GM12878 (cell line): ENCODE measurements around the gene TIRAP. TPM values are rescaled to one million over a fixed set of nuclear protein-coding genes. Genes with fewer than 3 reads are reported as not detected.

Source experiments
- ATAC-seq: fragments of 200-7000 bp; cut with Tn5 transposase; 3 replicates; pipeline ENCODE4 v1.9.1; 2020; ENCODE audit warnings: mild to moderate bottlenecking, moderate library complexity
- BruUV-seq: library from RNA; stranded (reverse); fragments of 400-500 nt; replicated peaks from 2 replicates; lab custom pipeline; 2021; lab: Mats Ljungman, UMichigan
- CTCF ChIA-PET: fragments of 300-600 bp; sonication (Branson Sonifier 250); formaldehyde crosslinking; extraction: SDS; loops from one replicate; lab custom pipeline; 2021; ENCODE audit warnings: inconsistent platforms; lab: Yijun Ruan, JAX
- POLR2A ChIA-PET: fragments of 350-600 bp; formaldehyde crosslinking; extraction: SDS; loops from one replicate; lab custom pipeline; 2021; ENCODE audit warnings: inconsistent platforms; lab: Charles Lee
- RAD21 ChIA-PET: fragments of 300-600 bp; sonication (Branson Sonifier 250); formaldehyde crosslinking; loops from one replicate; lab custom pipeline; 2023; ENCODE audit warnings: antibody characterized with exemption; ENCODE audit not compliant: unreplicated experiment; lab: Charles Lee
- SMC1A ChIA-PET: fragments of 300-600 bp; sonication (Branson Sonifier 250); formaldehyde crosslinking; loops from one replicate; lab custom pipeline; 2023; ENCODE audit not compliant: unreplicated experiment, uncharacterized antibody; lab: Charles Lee
- DNase-seq: peaks from one replicate; pipeline ENCODE4 v3.0.0-alpha.2; 2011; ENCODE audit warnings: low read depth, low spot score
- FAIRE-seq: peaks from 3 replicates; lab custom pipeline; 2011; peaks lifted over from hg19 to GRCh38; lab: Jason Lieb, UNC
- H2AFZ ChIP-seq: 2 replicates; pipeline ENCODE4 v1.6.0; 2011; ENCODE audit warnings: low read depth, low read length, control low read depth; ENCODE audit not compliant: control insufficient read depth
- H3K27ac ChIP-seq: 2 replicates; pipeline ENCODE4 v1.5.1; 2011; ENCODE audit warnings: control low read depth; ENCODE audit not compliant: control insufficient read depth, insufficient read depth
- H3K27me3 ChIP-seq, 2 experiments: replicated peaks in 1 of 2; 2 replicates each; pipeline versions ENCODE4 v1.6.0 to v1.6.1; 2011; ENCODE audit warnings: low read length in 1 of 2; ENCODE audit not compliant: control insufficient read depth in 2 of 2, insufficient read depth in 2 of 2
- H3K36me3 ChIP-seq, 2 experiments: 2 replicates each; pipeline ENCODE4 v1.5.1; 2011; ENCODE audit warnings: low read length in 1 of 2; ENCODE audit not compliant: control insufficient read depth in 2 of 2, insufficient read depth in 2 of 2
- H3K4me1 ChIP-seq: 2 replicates; pipeline ENCODE4 v1.6.1; 2011; ENCODE audit warnings: mild to moderate bottlenecking, low read length, moderate library complexity, mixed read lengths; ENCODE audit not compliant: control insufficient read depth, insufficient read depth
- H3K4me2 ChIP-seq: 2 replicates; pipeline ENCODE4 v1.6.0; 2011; ENCODE audit warnings: control low read depth; ENCODE audit not compliant: control insufficient read depth, insufficient read depth
- H3K4me3 ChIP-seq: fragments of 200-600 bp; sonication (generic); 2 replicates; pipeline ENCODE4 v1.5.1; 2016
- H3K79me2 ChIP-seq: 2 replicates; pipeline ENCODE4 v1.6.0; 2011; ENCODE audit warnings: low read length; ENCODE audit not compliant: control insufficient read depth, insufficient read depth
- H3K9ac ChIP-seq: 2 replicates; pipeline ENCODE4 v1.8.0; 2011; ENCODE audit warnings: low read length, control low read depth, mixed read lengths; ENCODE audit not compliant: control insufficient read depth, insufficient read depth
- H3K9me3 ChIP-seq: replicated peaks from 3 replicates; pipeline ENCODE4 v1.5.1; 2011; ENCODE audit warnings: mild to moderate bottlenecking, low read length; ENCODE audit not compliant: control insufficient read depth, insufficient read depth
- H4K20me1 ChIP-seq: 2 replicates; pipeline ENCODE4 v1.6.0; 2011; ENCODE audit not compliant: control insufficient read depth, insufficient read depth
- BHLHE40 ChIP-seq, 2 experiments: fragments of 450-650 bp in 1 of 2; IDR thresholded peaks; 2 replicates each; pipeline ENCODE4 v1.6.1; 2011 to 2017; ENCODE audit warnings: low read depth in 2 of 2, borderline replicate concordance in 1 of 2, improper control_type of control experiment in 1 of 2, low read length in 1 of 2, mild to moderate bottlenecking in 1 of 2
- CBX5 ChIP-seq: sonication (generic); IDR thresholded peaks from 2 replicates; pipeline ENCODE4 v1.6.1; 2016; ENCODE audit warnings: low read depth, moderate library complexity, mild to moderate bottlenecking, inconsistent platforms
- DPF2 ChIP-seq: fragments of 450-650 bp; IDR thresholded peaks from 2 replicates; pipeline ENCODE4 v1.6.1; 2017; ENCODE audit warnings: mild to moderate bottlenecking
- FOXM1 ChIP-seq: IDR thresholded peaks from 2 replicates; pipeline ENCODE4 v1.6.1; 2012; ENCODE audit warnings: low read depth, mild to moderate bottlenecking, inconsistent platforms, low read length, moderate library complexity
- NFXL1 ChIP-seq: fragments of 450-650 bp; IDR thresholded peaks from 2 replicates; pipeline ENCODE4 v1.6.1; 2017; ENCODE audit warnings: antibody characterized with exemption, mild to moderate bottlenecking, borderline replicate concordance
- SMARCA5 ChIP-seq: fragments of 450-650 bp; IDR thresholded peaks from 2 replicates; pipeline ENCODE4 v1.6.1; 2017; ENCODE audit warnings: mild to moderate bottlenecking
- USF1 ChIP-seq: IDR thresholded peaks from 2 replicates; pipeline ENCODE4 v1.6.1; 2011; ENCODE audit warnings: borderline replicate concordance, low read depth, mild to moderate bottlenecking, moderate library complexity, mixed read lengths, low read length; ENCODE audit not compliant: insufficient read depth; ENCODE audit errors: extremely low read length
- ZBTB33 ChIP-seq: fragments of 450-650 bp; IDR thresholded peaks from 2 replicates; pipeline ENCODE4 v1.6.1; 2017; ENCODE audit warnings: mild to moderate bottlenecking
- WGBS: methylation state at CpG from one replicate; pipeline ENCODE4 v1.1.6; 2016; ENCODE audit warnings: low lambda C conversion rate; ENCODE audit not compliant: insufficient replicate concordance, insufficient coverage; ENCODE audit errors: missing lambda C conversion rate; 5-methylcytosine and 5-hydroxymethylcytosine counted together
- in situ Hi-C: fragments of 300-500 bp; cut with MboI; formaldehyde crosslinking; loops from 9 replicates; pipeline ENCODE4 v1.14.3; 2018; ENCODE audit warnings: mixed read lengths
- intact Hi-C: fragments of 100-400 bp; cut with micrococcal nuclease; formaldehyde crosslinking; loops from one replicate; pipeline ENCODE4 v1.14.2; 2022; ENCODE audit not compliant: unreplicated experiment
- polyA plus RNA-seq, 11 experiments: library from polyadenylated mRNA; depleted of rRNA in 4 of 11; unstranded in 6 of 11; stranded (reverse) in 5 of 11; fragments of >200 nt; fragmentation: Nextera tagmentation in 4 of 11; fragmentation: Illumina TruSeq in 1 of 11; extraction: Ambion mirVana in 4 of 11; extraction: Trizol in 1 of 11; gene quantifications; 1 replicate in 1 of 11; 2 replicates in 10 of 11; pipeline versions ENCODE4 v1.2.1 to v1.2.3, GENCODE V29; 2011 to 2016; ENCODE audit warnings: inconsistent platforms in 2 of 11, missing spikeins in 2 of 11, low read depth in 1 of 11
- total RNA-seq, 4 experiments: library from RNA; depleted of rRNA in 3 of 4; stranded (reverse); fragments of >200 nt in 3 of 4; fragmentation: Illumina TruSeq in 1 of 4; extraction: Trizol in 1 of 4; gene quantifications; 2 replicates each; pipeline versions ENCODE4 v1.2.1 to v1.2.3, GENCODE V29; 2013 to 2021

The TIRAP gene
- total and polyA plus RNA-seq, 10 of the 15 experiments (the other 5 are each of a cell fraction or from before 2014, with no cell fraction given): 0.76 to 9.9 (median 4.7) TPM

- H3K4me3 ChIP-seq: no peak overlapping the region
- CTCF ChIA-PET: no interaction called here
- FAIRE-seq (no peak), DNase-seq (no peak), ATAC-seq (no peak)
- RAD21 ChIA-PET: interaction anchor here (1.9 kb wide), 1 partner anchor 153 kb away, joined by 5 read pairs; no protein-coding TSS in a partner anchor
- 92% methylated on average over 20 of the region's 20 CpGs for WGBS
- TF ChIP-seq SMARCA5: no peak
- TF ChIP-seq ZBTB33: no peak
- no peak for TF ChIP-seq BHLHE40 (IDR thresholded peaks at IDR 0.05; ENCODE audit: borderline replicate concordance in 1 of 2, low read depth in 2 of 2, low read length in 1 of 2)
- no peak overlapping the region for H3K9ac ChIP-seq
- no peak overlapping the region for H3K27ac ChIP-seq
- no peaks in the 10 kb centered on the region for H3K27me3 ChIP-seq
- POLR2A ChIA-PET: no interaction called here
- no peak overlapping the region for H3K4me2 ChIP-seq
- H4K20me1 ChIP-seq: no peaks in the 10 kb centered on the region
- no peak overlapping the region for H2AFZ ChIP-seq
- H3K36me3 ChIP-seq: peaks cover 17 to 27% of the 10 kb centered on the region in 2 experiments
- H3K4me1 ChIP-seq: no peaks in the 10 kb centered on the region
- BruUV-seq: no TSS peak
- intact Hi-C loops: no loop called here
- no peaks in the 10 kb centered on the region for H3K79me2 ChIP-seq
- SMC1A ChIA-PET: interaction anchor here (0.9 kb wide), 1 partner anchor 17 kb away, joined by 5 read pairs; no protein-coding TSS in a partner anchor
- no peaks in the 10 kb centered on the region for H3K9me3 ChIP-seq
- in situ Hi-C loops: no loop called here
Observed at GRCh38 chr11:126328001-126328390, 45.1 kb downstream of the TIRAP start.

DNA sequence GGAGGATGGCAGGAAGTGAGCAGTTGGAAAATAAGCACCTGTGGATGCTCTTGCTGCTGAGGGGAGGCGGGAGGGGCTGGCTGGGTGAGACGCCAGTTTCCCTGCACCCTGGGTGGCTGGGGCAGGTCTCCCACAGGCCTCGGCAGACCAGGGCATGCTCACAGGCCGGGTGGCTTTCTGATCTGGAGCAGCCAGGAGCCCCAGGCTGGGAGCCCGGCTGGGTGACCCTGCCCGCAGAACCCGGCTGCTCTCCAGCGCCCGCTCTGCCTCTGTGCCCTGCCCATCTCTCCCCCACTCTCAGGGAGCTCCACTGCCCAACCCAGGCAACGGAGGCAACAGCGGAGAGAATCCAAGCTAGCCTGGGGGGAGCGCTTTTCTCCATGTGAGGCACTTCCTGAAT lies 45.6 kb downstream of the TIRAP start:
- no peak for ATAC-seq
- ChIA-PET SMC1A (no interaction called here), POLR2A (no interaction called here), RAD21 (interaction anchor here (1.9 kb wide), 1 partner anchor 152 kb away, joined by 5 read pairs; no protein-coding TSS in a partner anchor), CTCF (no interaction called here)
- Histone ChIP-seq H3K4me2 (no peak overlapping the region), H3K4me3 (no peak overlapping the region), H3K9ac (no peak overlapping the region), H2AFZ (no peak overlapping the region), H3K4me1 (no peaks in the 10 kb centered on the region), H3K27ac (no peak overlapping the region), H4K20me1 (no peaks in the 10 kb centered on the region), H3K27me3 (no peaks in the 10 kb centered on the region), H3K9me3 (no peaks in the 10 kb centered on the region), H3K36me3 (peaks cover 18 to 28% of the 10 kb centered on the region in 2 experiments), H3K79me2 (no peaks in the 10 kb centered on the region)
- no peak for FAIRE-seq
- TF ChIP-seq FOXM1 (no peak), NFXL1 (no peak), USF1 (no peak), CBX5 (no peak), DPF2 (no peak)
- WGBS: 96% methylated on average over 11 of the region's 12 CpGs
- intact Hi-C loops (no loop called here), in situ Hi-C loops (no loop called here)
- DNase-seq: no peak
- no TSS peak for BruUV-seq
